GM21447 (cell line): ENCODE results near the gene FIBP.

Source experiments
- ATAC-seq: cut with Tn5 transposase; IDR thresholded peaks from one replicate; pipeline ENCODE4 v1.9.1; 2021; ENCODE audit not compliant: unreplicated experiment

The FIBP gene

DNA sequence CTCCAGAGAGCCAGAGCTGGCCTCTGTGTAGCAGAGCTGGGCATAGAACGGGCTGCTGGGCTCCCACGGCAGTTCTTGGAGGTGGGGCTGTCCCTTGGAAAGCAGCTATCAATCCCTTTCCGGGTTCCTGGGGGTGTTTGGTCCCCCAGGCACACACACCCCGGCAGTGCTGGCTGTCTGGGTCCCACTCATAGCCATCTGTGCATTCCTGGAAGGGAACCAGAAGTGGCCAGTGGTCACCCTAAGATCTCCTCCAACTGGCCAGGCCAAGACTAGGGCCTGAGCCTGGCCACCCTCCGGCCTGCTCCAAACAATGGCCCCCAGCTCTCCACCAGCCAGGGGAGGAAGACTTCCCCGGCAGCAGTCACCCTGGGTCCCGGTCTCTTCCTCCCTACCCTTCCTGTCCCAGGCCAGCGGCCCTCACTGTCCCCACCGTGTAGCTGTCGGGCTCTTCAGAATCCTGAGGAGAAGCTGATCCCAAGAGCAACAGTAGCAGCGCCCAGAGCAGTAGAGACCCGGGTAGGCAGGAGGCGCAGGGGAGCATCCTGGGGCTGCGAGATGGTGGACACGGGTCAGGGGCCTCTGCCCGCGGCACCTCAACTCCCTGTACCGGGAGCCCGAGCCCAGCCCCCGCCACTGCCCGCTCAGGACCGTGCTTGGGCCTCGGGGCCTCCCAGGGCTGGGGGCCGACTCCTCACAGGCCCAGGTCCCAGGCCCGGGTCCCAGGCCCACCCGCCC, 16.3 kb downstream of the FIBP start:
- no peak for ATAC-seq

DNA sequence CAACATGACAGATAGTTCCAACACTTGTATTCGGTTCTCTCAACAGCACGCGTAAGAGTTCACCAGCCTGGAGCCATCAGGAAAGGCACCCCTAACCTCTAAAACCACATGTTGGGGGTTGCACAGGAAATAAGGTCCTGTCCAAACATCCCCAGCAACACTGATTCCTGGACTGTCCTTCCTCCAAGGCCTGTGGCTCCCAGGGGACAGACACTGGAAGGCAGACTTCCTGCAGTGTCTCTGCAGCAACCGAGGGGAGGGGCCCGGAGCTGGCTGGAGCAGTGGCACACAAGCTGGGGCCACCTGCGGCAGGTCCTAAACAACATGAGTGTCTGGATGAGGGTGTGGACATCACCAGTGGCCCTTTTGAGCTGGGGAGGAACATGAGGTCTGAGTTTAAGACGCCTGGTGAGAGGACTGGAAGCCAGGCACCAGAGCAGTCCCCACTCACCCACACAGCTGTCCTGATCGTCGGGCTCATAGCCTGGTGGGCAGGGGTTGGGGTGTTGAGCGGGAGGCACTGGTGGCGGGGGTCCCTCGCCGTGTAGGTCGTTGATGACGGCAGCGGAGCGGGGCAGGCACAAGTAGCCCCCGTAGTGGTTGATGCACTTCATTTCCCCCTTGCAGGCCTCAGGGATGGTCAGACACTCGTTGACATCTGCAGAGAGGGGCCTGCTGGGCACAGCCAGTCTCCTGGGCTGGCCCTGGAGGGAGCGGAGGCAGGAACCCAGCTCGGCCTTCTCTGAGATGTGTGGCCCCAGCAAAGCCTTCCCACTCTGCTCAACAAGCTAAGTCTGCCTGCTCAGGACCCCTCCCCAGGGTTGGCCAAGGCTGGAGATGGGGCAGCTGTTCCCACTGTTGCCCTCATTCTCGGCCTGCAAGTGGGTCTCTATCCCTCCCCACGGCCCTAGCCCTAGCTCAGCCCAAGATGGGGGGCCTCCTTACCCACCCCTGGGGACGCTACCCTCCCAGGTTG, 17.3 kb downstream of the FIBP start:
- ATAC-seq, result no peak

DNA sequence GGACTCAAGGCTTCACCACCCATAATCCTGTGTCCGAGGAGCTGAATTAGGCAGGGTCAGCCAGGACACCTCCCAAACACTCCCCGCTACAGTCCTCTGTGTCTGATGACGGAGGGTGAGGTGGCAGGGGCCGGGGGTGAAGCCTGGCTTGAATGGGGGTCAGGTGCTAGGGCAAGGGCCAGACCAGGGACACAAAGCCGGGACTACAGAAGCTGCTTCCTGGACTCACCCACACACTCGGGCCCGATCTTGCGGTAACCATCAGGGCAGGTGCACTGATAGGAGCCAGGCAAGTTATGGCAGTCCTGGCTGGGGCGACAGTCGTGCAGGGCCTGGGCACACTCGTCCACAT, 18.0 kb downstream of the FIBP start:
- ATAC-seq, result no peak

DNA sequence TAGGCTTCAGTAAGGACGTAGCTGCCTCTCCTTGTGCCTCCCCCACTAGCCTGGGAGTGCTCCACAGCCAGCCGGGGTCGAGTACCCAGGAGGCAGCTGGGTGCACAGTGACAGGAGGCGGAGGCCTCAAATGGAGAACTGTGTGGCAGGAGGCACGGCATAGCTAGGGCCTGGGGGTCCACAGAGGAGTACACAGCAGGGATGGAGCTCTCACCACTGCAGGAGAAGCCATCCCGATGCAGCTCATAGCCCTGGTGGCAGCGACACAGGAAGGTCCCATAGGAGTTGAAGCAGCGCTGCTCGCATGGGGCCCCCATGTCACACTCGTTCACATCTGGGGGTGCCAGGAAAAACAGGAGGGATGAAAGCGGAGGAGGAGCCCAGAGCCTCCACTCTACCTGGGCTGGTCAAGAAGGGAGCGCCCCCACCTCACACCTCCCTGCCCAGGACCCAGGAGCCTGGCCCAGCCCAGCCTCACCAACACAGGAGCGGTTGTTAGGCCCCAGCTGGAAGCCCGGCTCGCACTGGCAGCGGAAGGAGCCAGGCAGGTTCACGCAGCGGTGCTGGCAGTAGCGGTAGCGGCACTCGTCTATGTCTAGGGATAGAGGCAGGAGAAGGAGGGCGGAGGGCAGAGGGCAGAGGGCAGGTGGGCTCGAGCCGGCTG, 18.5 kb downstream of the FIBP start:
- ATAC-seq, result no peak

DNA sequence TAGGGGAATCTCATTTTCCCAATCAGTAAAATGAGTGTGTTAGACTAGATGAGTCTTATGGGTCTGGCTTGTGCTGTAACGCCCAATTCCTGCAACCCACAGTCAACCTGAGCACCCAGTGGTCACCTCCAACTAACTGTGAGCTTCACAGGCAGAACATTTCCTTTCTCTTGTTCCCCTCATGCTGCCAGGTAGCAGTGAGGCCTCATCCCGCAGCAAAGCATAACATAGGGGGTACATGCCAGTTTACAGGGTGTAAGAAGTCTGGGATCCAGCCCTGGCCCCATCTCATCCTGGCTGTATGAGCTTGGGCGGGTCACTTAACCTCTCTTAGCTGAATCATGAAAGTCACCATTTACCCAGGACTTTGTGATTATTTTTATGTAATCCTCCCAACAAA, 19.4 kb downstream of the FIBP start:
- no peak for ATAC-seq

DNA sequence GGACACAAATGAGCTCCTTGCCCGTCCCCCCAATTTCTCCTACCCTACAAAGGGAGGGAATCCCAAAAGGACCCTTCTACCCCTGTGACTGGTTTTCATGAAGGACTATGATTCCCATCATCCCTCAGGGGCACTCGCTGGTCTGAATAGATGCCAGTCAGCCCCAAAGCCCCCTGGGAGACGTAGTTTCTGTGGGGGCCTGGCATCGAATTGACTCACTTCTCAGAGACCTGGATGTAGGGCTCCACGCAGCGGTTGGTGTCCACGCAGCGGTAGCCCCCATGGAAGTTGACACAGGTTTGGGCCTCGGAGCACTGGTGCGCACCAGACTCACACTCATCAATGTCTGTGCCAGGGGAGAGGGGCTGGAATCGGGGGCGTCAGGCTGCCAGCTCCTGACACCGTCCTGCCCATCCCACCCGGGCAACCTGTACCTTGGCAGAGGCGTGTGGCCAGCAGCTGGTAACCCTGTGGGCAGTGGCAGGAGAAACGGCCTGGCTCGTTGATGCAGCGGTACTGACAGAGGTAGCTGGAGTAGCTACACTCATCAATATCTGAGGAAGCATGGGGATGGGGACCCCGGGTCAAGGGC, 20.1 kb downstream of the FIBP start:
- ATAC-seq, result no peak

DNA sequence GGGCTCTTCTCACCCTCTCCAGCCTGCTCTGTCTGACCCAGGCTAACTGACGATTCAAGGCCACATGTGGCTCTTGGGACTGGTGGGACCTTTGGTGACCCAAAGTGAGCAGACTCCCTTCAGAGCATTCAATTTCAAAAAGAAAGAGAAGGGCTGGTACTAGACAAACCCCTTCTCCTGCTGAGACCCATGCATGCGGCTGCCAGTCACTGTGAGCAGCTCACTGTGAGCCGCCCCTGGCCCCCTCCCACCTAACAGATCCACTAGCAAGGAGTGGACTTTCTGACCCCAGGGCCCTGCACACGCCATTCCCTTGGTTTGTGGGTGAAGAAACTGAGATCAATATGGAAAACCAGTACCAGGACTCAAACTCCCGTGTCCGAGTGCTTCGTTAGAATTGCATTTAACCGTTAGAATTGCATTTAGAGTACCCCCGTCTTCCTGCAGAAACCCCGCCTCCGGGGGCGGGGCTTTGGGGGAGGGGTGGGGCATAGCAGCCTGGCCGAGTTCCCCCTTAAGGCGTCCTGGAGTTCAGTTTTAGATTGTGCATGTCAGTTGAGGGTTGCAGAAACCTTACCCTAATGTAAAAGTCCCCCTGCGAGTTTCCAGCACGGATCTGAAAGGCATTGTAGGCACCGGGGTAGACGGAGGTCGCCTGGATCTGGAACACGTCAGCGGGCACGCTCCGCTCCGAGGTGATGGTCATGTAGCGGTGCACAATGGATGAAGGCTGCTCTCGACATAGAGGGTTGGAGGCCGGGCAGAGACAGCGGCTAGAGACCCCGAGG, 20.8 kb downstream of the FIBP start:
- ATAC-seq, result no peak

DNA sequence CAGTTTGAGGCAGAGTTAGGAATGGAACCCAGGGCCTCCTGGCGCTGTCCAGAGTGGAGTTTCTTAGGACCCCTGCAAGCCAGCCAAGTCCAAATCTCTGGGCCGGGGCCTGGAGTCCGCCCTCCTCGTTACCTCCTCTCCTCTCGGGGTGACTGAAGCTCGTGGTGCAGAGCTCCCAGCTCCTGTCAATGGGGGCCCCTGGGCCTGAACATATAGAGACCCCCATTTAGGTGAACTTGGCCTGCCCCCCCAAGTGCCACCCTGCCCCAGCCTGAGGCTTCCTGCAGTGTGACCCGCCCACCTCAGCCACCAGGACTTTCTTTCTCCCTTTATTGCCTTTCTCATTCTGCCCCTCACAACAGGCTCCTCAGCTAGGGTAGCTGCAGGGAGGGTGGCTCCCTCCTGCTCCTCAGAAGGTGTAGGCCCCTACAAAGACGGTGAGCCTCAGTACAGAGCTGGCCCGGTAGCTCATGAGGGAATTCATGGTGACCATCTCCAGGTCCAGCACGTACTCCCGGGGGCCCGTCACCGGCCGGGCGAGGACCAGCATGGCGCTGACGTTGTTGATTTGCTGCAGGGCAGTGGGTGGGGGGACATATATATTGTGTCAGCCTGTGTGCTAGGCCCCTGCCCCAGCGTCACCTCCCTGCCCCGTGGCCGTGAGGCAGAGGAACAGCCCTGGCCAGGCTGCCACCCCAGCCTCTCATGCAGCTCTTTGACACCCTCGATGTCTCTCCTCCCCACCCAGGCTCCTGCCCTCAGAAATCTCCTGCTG, 21.6 kb downstream of the FIBP start:
- no peak for ATAC-seq

DNA sequence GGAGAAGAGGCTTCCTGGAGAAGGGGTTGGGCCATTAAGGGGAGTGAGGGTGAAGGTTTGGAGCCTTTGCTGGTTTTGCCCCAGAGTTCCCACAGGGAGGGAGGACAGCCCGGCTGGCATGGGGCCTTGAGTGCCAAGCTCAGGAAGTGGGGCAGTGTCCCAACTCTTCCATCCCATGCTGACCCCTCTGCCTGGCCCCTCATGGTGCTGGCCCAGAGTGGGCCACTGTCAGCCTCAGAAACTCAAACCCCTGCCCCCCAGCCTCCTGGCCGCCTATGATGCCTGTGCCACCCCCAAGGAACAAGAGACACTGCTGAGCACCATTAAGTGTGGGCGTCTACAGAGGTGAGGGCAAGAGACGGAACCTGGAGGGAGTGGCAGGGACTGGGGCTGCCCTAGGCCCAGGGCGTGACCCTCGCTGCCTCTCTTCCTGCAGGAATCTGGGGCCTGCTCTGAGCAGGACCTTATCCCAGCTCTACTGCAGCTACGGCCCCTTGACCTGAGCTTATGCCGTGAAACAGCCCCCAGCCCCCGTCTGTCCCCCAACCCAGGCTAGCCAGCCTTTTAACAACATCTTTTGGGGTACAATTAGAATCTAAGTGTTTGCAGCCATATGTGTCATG, 22.6 kb downstream of the FIBP start:
- ATAC-seq, result no peak

DNA sequence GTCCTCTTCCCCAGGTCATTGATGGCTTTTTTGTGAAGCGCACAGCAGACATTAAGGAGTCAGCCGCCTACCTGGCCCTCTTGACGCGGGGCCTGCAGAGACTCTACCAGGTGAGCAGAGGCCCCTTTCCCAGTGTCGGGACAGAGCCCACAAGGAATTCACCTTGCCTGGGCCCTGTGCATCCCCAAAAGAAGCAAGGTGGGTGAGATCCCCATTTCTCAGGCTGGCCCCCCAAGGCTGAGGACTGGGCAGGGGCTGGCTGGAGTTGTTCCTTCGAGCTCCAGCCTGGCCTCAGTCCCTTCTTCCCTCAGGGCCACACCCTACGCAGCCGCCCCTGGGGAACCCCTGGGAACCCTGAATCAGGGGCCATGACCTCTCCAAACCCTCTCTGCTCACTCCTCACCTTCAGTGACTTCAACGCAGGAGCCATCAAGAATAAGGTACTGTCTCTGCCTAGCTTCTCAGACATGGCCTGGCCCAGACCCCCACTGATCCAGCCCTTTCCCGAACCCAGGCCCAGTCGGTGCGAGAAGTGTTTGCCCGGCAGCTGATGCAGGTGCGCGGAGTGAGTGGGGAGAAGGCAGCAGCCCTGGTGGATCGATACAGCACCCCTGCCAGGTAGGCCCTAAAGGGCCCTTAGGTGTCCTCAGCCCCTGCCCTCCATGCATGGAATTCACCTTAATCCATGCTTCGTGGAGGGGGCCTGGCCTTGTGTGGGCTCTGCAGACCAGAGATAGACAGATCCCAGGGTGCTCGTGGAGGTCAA, 23.4 kb downstream of the FIBP start:
- no peak for ATAC-seq

DNA sequence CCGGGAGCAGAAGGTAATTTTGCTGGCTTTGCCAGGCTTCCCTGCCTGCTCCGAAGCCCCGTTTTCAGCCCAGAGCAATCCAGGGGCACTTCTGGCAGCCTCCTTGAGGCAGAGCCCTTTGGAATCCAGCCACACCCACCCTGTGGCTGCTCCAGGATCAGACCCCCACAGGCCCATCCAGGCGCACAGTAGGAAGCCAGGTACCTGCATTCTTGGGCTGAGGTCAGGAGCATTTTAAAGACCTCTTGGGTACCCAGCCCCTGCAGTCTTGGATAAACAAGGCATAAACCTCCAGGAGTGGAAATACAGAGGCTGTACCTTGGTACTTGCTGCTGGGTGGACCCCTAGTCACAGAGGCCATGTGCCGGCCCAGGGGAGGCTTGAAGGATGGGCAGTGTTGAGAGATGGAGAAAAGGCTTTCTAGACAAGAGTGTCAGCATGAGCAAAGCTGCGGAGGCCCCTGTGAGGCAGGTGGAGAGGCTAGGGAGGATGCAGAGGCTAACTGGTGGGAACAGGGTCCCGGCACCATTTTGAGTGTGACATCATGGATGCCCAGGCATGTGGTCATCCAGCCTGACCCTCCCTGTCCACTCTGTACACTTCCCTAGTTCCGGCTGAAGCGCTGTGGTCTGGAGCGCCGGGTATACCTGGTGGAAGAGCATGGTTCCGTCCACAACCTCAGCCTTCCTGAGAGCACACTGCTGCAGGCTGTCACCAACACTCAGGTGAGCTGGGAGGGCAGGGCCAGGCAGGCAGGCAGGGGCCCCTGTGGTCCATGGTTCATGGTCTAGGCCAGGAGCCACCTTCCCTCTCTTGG, 24.2 kb downstream of the FIBP start:
- no peak for ATAC-seq

DNA sequence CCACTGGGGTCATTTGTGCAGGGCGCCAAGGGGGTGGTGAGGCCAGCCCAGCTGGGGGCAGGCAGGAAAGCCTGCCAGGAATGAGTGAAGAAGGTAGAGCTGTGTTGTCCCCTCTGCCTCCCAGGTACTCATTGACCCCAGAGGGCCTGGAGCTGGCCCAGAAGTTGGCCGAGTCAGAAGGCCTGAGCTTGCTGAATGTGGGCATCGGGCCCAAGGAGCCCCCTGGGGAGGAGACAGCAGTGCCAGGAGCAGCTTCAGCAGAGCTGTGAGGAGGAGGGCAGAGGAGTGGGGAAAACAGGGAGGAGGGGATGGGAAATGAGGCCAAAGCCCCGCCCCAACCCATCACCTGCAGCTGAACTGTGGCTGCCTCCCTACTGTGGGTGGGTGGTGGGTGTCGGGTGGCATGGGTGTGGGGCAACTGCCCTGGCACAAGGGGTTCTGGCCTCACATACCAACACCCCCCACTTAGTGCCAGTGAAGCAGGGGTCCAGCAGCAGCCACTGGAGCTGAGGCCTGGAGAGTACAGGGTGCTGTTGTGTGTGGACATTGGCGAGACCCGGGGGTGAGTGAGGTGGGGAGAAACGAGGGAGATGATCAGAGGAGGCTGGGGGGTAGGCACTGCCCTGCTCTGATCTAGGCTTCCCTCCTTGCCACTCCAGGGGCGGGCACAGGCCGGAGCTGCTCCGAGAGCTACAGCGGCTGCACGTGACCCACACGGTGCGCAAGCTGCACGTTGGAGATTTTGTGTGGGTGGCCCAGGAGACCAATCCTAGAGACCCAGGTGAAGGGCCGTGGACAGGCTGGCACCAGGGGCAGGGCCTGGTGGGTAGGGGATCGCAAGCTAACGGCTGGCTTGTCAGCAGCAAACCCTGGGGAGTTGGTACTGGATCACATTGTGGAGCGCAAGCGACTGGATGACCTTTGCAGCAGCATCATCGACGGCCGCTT, 25.1 kb downstream of the FIBP start:
- no peak for ATAC-seq

DNA sequence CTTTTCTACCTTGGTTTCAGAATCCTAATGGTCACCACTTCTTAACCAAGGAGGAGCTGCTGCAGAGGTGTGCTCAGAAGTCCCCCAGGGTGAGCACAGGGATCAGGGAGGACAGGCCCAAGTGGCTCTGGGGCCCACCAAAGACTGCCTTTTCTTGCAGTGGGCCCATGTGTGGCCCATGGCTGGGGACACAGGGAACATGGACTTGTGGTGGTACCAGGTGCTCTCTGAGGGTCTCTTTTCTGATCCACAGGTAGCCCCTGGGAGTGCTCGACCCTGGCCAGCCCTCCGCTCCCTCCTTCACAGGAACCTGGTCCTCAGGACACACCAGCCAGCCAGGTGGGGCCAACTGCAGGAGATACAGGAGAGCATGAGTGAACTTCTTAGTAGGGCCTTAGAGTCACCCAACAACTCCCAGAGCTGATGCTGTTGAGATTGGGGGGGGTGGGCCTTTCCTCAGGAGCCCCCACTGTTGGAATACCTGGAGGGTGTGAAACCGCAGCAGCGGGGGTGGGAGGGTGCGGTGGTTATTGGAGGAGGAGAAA, 26.0 kb downstream of the FIBP start:
- no peak for ATAC-seq

DNA sequence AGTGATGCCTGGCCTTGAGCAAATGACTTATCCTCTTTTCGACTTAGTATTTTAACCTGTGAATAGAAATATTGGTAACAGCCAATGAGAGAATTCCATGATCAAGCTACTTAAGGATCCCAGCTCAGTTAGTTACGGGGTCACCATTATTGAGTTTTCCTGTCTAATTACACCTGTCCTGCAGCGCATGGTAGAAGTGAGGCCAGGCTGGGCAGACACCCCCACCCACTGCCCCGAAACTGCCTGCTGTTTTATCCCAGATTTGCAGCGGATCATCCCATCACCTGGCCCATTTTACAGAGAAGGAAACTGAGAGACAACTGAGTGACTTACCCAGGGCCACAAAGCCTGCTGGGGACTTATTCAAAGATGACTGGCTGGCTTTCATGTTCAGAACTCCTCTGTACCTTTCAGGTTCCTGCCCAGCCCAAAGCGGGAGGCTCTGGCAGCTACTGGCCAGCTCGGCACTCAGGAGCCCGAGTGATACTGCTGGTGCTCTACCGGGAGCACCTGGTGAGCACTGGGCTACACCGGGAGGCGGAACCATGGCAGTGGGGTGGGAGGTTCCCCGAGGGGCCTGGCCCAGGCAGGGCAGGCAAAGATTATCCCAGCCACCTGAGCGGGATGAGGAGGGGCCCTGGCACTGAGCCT, 26.6 kb downstream of the FIBP start:
- no peak for ATAC-seq

DNA sequence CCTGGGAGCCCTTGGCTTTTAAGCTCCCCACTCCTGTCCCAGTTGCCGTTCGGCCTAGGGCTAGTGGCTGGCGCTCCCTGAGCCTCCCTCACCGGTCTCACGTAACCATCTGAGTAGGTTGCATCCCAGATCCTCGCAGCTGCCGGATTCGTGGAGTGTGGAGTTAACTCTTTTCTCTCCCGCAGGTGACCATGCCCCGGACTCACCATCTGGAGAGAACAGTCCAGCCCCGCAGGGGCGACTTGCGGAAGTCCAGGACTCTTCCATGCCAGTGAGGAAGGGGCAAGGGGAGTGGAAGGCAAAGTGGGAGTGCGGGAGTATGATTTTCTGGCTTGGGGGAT, 27.1 kb downstream of the FIBP start:
- ATAC-seq, result no peak
